Stimulated activated CD8-positive, alpha-beta memory T cell treated with anti-CD3 and anti-CD28 coated beads, Interleukin-15, amount 100 ng/mL, for 24 hours (primary cell): Measurements from ENCODE around the gene IL18RAP.

ENCODE experiments used
- DNase-seq: peaks from one replicate; pipeline ENCODE4 v3.0.0-alpha.2; 2020; ENCODE audit warnings: low read depth

Gene IL18RAP

DNA sequence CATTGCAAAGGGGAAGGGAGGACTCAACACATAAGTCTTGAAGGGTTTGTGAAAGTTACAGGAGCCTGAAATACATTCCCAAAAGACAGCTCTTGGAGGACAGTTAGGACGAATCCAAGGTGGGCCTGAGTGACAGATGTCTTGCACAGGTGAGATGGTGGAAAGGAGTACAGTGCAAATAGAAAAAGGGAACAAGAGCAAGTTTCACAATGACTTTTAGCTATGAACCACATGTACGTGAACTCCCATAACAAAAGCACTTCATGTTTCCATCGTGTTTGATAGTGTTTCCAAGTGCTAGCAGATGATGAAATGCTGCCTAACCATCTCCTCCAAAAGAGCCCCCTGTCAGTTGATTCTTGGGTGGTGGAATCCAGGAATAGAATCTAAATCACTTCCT is 1.8 kb downstream of the IL18RAP start:
- DNase-seq: no peak

DNA sequence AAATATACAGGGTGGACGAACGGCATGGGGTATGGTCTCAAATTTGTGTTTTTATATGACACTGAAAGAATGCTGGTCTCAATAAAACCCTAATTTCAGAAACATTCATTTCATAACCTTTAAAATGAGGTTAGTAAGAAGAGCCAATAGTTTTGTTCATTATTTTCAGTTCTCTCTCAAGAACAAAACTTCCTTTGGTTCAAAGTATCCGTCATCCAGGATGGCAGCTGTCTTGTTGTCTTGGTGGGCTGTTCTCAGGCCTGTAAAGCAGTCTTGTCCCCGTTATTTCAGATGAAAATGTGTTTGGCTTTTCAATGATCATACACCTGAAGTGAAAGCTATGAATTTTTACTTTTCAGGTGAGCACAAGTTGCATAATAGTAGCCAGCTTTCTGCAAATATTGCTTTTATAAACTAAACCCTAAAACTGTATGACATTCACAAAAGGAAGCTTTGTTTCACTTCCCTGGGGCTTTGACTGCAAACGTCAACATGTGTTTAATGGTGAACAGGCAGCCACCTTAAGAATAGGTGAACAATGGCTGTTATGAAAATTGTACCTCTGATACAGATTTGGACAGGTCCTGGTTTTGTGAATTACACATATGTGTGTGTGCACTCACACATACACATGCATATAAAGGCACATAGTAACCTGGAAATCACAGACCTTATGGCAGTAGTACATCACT is 2.6 kb downstream of the IL18RAP start:
- no peak for DNase-seq

DNA sequence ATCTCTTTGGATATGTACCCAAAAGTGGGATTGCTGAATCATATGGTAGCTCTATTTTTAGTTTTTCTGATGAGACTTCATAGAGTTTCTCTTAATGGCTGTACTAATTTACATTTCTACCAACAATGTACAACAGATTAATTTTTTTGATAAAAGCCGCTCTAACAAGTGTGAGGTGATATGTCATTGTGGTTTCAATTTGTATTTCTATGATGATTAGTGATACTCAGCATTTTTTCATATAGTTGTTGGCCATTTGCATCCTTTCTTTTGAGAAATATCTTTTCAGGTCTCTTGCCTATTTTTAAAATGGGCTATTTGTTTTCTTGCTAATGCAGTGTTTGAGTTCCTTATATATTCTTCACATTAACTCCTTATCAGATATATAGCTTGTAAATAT is 4.3 kb downstream of the IL18RAP start:
- DNase-seq: no peak

DNA sequence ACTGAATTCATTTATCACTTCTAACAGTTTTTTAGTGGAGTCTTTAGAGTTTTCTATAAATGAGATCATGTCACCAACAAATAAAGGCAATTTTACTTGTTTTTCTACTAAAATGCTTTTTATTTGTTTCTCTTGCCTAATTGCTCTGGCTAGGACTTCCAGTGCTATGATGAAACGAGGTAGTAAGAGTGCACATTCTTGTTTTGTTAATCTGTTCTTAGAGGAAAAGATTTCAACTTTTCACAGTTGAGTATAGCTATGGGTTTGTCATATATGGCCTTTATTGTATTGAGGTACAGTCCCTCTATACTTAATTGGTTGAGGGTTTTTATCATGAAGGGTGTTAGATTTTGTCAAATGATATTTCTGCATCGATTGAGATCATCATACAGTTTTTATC is 5.6 kb downstream of the IL18RAP start:
- no peak for DNase-seq

DNA sequence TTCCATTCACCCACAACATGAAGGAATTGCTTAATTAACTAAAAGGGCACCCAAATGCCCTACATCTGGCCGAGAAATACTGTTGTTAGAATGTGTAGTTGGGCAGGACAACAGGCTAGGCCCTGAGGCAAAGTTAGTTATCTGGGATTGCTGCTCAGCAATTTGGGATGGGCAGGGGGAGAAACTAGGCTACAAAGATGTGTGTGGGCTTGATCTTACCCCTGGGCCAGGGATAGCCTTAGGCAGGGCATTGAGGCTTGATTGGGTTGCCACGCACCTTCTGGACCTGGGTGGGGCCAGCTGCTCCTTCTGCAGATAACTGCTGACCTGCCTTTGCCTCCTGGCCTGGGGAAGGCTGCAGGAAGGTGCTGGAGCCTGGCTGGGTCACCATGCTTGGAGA is 9.4 kb downstream of the IL18RAP start:
- DNase-seq: no peak

DNA sequence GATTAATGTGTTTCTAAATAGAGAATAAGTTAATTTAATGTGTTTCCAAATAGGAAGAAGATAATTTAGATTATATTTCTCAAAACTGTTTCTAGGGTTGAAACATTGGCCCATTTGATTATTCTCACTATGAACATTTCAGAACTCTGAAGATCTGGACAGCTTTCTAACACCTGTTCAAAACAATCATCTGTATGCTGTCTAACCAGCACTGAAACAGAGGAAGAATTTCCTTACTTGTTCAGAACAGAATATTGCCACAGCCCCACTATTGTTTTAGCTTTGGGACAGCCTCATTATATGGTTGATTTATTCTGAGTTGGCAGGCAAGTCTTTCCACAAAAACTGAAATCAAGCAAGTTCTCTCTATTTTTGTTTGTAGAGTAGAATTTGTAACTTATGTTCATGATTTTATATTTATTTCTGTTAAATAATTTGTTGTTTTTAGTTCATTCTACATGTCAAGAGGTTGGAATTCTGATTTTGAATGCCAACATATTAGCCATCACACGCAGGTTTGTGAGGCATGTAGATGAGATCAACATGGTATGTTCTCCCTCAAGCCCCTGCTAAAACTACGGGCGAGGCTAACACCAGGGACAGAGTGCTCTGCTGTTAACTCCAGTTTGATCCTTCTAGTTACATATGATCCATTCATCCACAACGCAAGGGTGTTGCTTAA is 11.2 kb downstream of the IL18RAP start:
- no peak for DNase-seq

DNA sequence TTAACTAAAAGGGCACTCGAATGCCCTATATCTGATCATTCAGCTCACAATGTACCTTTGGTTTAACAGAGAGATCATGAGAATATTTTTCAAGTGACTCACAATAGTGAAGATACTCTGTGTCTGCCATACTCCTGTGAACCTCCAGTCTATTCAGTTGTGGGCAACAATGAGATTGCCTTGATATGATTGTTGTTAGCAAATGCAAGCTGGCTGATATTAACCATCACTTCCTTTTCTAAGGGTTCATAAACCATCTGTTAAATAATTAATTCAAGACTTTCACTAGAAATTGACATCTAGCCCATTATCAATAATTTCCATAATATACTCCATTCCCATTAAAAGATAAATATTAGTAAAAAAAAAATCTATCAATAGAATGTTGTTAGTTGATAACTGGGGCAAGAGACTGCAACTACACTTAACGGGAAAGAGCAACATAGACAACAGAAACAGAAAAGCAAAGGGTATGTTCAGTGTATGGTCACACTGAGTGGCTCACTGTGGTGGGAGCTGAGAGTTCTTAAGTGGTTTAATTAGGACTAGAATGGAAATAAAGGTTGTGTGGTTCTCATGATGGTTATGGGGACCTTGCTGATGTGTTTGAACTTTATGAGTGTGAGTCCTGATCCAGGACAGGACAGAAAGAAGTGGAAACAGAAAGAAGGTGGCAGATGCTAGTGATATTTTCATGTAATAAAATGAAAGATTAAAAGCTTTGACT is 11.9 kb downstream of the IL18RAP start:
- no peak for DNase-seq

DNA sequence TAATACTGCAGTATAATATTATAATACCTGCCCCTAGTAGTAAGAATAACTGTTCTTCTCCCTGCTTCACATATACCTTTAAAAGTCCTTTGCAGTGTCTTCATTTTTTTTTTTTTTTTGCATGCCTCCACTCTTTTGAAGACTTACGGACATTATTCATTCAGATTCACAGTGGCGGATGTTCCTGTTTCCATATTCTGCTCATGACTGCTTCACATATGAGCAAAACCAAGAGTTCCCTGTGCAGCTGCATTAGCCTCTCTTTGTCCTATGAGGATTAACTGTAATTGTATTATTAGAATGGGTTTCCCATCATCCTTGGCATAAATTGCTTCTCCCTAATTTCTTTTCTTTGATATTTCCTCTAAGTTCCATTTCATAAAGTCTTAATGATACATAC is 12.8 kb downstream of the IL18RAP start:
- no peak for DNase-seq

DNA sequence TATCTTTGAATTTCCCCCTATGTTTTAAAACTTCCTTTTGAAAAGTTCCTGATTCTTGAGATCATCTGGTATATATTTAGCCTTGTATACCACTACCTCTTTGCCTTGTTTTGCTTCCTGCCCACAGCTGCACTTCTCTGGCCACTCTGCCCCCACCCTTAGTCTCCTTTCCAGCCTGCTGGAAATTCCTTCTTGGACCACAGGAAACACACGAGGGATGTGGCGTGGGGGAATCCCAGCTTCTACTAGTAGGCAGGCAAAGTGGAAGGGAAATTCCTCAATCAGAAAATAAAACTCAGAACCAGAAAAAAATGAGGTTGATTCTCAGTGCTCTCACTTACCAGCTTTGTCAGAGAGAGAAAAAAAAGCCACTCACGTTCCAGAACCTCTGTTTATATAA is 13.4 kb downstream of the IL18RAP start:
- DNase-seq: no peak

DNA sequence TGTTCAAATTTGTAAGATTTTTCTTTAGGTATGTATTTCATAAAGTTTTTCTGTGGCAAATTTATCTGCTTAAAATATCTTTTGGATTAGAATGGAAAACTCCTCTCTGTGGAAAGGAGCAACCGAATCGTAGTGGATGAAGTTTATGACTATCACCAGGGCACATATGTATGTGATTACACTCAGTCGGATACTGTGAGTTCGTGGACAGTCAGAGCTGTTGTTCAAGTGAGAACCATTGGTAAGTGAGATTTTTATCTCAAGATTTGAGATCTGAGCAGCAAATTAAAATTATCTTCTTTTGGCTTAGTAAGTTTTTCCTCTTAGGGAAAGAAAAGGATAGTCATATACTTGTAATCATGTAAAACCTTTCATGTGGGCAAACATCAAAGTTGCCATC is 14.2 kb downstream of the IL18RAP start:
- DNase-seq: no peak

DNA sequence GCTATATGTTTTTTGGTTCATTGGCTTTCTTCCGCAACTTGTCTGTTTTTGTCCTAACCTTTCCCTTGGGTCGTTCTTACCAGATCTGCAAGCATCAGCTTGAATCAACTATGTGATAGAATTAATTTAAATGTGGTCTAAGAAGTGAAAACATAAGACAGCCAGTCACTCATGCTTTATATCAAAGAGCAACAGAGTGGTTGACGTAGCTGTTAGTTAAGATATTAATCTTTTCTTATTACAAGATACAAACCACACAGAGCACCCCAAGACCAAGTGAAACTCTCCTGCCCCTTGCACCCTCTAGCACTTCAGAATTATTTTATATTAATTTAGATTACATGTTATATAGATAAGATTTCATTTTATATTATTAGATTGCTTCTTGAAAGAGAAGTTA is 15.2 kb downstream of the IL18RAP start:
- no peak for DNase-seq

DNA sequence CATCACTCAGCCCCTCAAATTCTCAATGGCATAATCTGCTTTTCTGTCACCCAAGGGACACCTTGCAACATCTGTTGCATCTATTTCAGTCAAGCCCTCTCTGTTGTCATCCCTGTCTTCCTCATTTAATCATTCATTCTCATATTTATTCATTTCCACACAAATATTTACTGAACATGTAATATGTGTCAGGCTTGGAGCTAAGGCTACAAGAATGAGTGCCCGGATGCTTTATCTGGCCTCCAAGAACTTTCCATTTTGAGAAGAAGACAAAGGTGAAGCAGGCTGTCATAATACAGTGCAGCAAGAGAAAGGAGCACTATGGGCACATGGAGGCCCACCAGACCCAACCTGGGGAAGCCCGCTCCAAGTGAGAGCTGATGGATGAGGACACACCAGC is 15.6 kb downstream of the IL18RAP start:
- no peak for DNase-seq

DNA sequence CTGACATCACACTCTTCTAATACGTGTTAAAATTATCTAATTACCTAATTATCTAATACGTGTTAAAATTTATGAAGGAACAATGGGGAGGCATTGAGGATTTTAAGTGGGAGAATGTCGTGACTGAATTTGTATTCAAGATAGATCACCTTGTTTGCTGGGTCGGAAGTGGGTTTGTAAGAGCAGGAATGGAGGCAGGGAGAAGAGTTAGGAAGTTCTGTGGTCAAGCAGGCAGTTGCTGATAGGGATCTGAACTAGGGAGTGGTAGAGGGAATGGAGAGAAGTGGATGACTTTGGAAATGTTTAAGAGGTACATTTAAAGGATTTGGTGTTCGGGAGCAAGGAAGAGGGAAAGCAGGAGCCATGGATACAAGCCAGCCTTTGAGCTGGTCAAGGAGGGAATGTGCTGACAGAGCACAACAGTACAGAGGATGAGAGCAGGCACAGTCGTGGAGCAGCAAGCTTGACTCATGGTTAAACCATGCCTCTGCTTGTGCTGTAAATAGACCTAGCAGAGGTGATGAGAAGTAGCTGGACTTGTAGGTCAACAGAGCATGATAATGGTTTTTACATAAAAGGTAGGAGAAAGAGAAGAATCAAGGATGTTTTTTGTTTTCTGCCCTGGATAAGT is 16.2 kb downstream of the IL18RAP start:
- DNase-seq: no peak

DNA sequence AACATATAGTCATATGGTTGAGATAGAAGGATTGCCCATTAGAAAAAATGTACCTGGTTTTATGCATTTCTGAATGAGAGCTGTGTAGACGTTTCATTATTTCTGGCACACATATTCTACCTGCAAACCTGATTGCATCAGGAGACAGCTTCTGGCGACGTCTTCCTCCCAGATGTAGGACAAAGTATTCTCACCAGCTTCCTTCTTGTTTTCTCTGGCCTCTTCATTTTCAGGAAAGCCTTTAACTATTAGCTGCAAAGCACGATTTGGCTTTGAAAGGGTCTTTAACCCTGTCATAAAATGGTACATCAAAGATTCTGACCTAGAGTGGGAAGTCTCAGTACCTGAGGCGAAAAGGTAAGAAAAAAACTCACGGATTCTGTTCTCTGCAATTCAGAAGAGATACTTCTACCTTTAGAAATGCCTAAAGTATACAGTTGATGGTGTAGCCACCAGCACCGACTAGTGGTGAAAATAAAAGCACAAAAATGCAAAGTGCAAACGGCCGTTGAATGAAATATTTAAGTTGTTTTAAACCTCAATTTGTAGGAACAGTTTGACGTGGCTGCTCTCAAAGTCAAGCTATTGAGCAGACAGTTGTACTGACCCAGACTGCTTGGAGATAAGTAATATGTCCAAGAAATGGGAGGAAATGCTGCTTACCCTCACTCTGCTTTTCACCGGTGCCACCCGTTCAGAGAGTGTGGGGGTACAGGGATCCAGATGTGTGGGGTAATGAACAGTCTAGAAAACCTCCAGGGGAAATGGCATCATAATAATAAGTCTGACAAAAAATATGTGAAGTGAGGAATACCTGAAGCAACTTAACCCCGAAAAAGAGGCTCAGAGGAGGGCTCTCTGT is 20.2 kb downstream of the IL18RAP start:
- DNase-seq: no peak

DNA sequence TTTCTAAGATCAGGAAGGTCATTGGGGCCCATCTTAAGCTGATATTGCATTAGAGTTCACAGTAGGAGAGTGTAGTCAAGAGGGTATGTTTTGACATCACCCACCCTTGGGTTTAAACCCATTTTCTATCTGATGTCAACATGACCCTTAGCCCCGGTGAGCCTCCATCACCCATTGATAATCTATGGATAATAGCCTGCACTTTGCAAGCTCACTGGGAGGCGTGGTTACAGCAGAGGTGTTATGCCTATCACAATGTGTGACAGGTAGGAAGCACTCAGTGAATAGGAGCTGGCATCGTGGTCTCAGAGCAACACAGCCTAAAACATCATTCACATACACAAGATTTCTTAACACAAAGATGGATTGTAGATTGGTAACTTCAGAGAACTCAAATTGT is 21.3 kb downstream of the IL18RAP start:
- DNase-seq: no peak

DNA sequence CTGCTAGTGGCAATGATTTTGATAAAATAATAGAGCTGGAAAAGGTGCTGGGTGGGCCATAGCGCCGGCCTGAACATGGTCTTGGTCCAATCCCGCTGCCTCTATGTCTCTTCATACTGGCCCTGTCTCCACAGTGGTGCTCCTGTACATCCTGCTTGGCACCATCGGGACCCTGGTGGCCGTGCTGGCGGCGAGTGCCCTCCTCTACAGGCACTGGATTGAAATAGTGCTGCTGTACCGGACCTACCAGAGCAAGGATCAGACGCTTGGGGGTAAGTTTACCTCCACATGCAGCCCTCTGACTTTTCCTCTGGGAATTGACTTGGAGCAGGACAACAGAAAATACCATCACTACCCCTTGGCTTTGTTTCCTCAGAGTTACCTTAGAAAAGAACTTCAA is 24.0 kb downstream of the IL18RAP start:
- no peak for DNase-seq

DNA sequence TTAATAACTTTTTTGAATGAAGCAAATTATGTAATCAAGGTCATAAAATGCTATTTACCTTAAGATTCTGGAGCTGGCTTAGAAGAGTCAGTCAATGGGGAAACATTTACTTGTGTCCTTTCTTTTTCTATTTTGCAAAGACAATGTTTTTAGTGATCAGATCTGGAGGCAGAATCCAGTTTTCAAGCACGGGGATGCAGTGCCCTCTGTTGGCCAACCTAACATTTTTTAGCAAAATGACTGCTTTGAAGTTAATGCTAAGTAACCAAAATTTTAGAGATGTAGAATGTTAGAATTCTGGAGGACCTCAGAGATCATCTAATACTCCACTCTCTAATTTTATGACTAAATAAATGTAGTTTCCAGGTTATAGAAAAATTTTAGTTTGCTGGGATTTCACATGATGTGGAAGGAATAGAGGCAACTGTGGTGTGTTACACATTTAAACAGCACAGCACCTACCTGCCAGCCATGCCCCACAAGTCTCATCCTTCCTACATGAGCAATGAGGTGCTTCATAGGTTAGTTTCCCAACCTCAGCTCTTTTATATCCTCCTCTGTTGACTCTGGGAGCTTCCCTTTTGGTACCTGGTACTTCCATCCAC is 26.5 kb downstream of the IL18RAP start:
- no peak for DNase-seq

DNA sequence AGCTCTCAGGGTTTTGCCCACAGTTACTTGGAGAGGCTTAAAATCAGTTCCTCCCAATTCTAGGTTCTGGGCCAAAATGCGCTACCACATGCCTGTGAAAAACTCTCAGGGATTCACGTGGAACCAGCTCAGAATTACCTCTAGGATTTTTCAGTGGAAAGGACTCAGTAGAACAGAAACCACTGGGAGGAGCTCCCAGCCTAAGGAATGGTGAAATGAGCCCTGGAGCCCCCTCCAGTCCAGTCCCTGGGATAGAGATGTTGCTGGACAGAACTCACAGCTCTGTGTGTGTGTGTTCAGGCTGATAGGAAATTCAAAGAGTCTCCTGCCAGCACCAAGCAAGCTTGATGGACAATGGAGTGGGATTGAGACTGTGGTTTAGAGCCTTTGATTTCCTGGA is 29.0 kb downstream of the IL18RAP start:
- no peak for DNase-seq

DNA sequence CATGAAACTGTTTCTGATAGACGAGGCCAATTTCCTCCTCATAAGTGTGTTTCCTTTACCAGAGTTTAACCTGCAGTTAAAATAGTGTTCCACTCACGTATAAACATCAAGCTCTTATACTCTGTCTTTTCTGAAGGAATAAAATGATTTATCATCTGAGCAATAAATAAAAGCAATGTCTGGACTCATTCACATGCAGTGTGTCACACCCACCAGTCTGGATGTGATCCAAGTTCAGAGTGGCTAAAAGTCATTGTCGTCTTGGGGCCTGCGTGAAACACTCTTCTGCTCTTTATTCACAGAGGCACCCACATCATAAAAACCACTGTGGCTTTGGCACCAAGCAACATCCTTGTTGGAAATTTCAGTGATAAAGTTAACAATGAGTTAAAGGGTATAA is 30.5 kb downstream of the IL18RAP start:
- no peak for DNase-seq

DNA sequence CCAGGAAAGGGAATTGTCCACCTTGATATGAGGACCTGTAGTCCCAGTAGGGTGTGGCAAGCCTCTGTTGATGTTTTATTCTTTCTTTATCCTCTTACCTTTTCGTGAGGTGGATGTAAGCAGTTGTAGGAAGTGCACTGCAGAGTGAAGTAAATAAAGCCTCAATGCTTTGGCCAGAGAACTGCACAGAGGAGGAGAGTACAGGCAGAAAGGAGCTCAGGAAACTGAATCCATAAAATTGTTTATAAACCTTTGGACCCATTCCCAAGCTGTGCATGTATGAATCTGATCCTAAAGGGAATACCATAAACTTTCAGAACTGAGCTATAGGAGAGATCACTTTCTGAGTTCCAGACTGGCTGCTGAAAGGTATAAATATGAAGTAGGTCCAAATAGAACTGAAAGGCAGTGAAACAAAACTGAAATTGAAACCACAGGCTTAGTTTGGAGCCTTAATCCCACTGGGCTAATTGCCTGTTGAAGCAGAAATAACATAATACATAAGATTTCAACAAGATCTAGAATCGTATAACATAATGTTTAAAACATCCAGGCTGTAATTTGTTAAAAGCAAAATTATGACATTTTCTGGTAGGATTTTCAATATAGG is 32.2 kb downstream of the IL18RAP start:
- no peak for DNase-seq

DNA sequence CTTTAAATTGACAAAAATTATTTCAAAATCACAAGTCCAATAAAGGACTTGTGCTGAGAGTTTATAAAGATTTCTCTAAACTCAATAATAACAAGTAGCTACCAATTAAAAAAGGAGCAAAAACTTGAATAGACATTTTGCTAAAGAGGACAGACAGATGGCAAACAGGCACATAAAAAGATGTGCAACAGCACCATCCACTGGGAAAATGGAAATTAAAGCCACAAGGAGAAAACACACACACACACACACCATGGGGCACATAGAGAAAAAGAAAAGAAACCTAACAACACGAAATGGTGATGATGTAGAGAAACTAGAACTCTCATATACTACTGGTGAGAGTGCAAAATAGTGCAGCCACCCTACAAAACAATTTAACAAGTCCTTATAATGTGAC is 37.5 kb downstream of the IL18RAP start:
- DNase-seq: no peak
